ENCODE measurements around the gene CHRND. TPM values are rescaled to one million over a fixed set of nuclear protein-coding genes. Genes with fewer than 3 reads are reported as not detected.

The CHRND gene
- total RNA-seq, 1 donor from 2014 or later, result not detected

- Histone ChIP-seq H3K4me3 (no peak overlapping the region), H3K27ac (replicated peaks) (no peak overlapping the region), H3K4me1 (peaks cover 2% of the 10 kb centered on the region), H3K36me3 (no peaks in the 10 kb centered on the region), H3K9me3 (replicated peaks) (no peaks in the 10 kb centered on the region), H3K27me3 (ENCODE audit: low read depth) (peaks cover 96% of the 10 kb centered on the region)
- TF ChIP-seq CTCF (IDR thresholded peaks at IDR 0.05; ENCODE audit: borderline replicate concordance), result no peak
- peak; percentile 5 for DNase-seq
- intact Hi-C loops (cut with micrococcal nuclease), result no loop called here
Measured at GRCh38 chr2:232480201-232481190, 45.5 kb upstream of the CHRND start.

GRCh38 chr2:232481322-232482140 is 44.4 kb upstream of the CHRND start:
- H3K27ac ChIP-seq (replicated peaks), result no peak overlapping the region
- no peaks in the 10 kb centered on the region for H3K36me3 ChIP-seq
- H3K9me3 ChIP-seq (replicated peaks), result no peaks in the 10 kb centered on the region
- peaks cover 96% of the 10 kb centered on the region for H3K27me3 ChIP-seq (ENCODE audit: low read depth)
- no peak overlapping the region for H3K4me3 ChIP-seq
- intact Hi-C loops (cut with micrococcal nuclease), result no loop called here
- H3K4me1 ChIP-seq, result peaks cover 10% of the 10 kb centered on the region
- DNase-seq, result peak; percentile 6
- TF ChIP-seq CTCF (IDR thresholded peaks at IDR 0.05; ENCODE audit: borderline replicate concordance), result no peak

GRCh38 chr2:232482301-232483238 is 43.4 kb upstream of the CHRND start:
- Histone ChIP-seq H3K9me3 (replicated peaks) (no peaks in the 10 kb centered on the region), H3K27ac (replicated peaks) (no peak overlapping the region), H3K27me3 (ENCODE audit: low read depth) (peaks cover 96% of the 10 kb centered on the region), H3K36me3 (no peaks in the 10 kb centered on the region), H3K4me1 (peaks cover 19% of the 10 kb centered on the region), H3K4me3 (no peak overlapping the region)
- TF ChIP-seq CTCF (IDR thresholded peaks at IDR 0.05; ENCODE audit: borderline replicate concordance), result no peak
- DNase-seq, result peak; percentile 9
- intact Hi-C loops (cut with micrococcal nuclease), result no loop called here

- Histone ChIP-seq H3K4me1 (peaks cover 19% of the 10 kb centered on the region), H3K4me3 (no peak overlapping the region), H3K27me3 (ENCODE audit: low read depth) (peaks cover 100% of the 10 kb centered on the region), H3K9me3 (replicated peaks) (no peaks in the 10 kb centered on the region), H3K27ac (replicated peaks) (no peak overlapping the region), H3K36me3 (no peaks in the 10 kb centered on the region)
- intact Hi-C loops (cut with micrococcal nuclease), result no loop called here
- DNase-seq, result peak; percentile 6
- no peak for TF ChIP-seq CTCF (IDR thresholded peaks at IDR 0.05; ENCODE audit: borderline replicate concordance)
Measured at GRCh38 chr2:232483311-232483922, 42.5 kb upstream of the CHRND start.

Data from left ventricle myocardium inferior (tissue), 1 donor.